HepG2 (cell line): ENCODE results near the gene TMEM97. TPM values are rescaled to one million over a fixed set of nuclear protein-coding genes. Genes with fewer than 3 reads are reported as not detected.
A peak's percentile ranks its signal among the peaks of the same experiment; 100 is the strongest.

Experiments
- GATA4 ChIP-seq: sonication (generic); IDR thresholded peaks from 2 replicates; pipeline ENCODE4 v1.6.1; 2016; ENCODE audit warnings: antibody characterized with exemption, low read depth, borderline replicate concordance
- GFI1 ChIP-seq: sonication (generic); formaldehyde crosslinking; IDR thresholded peaks from 2 replicates; pipeline ENCODE4 v1.5.0; 2020; ENCODE audit warnings: missing genetic modification reagents, mild to moderate bottlenecking, borderline replicate concordance
- MAFG ChIP-seq: sonication (generic); formaldehyde crosslinking; IDR thresholded peaks from 2 replicates; pipeline ENCODE4 v1.5.1; 2020; ENCODE audit warnings: mild to moderate bottlenecking, missing genetic modification reagents
- MATR3 ChIP-seq: sonication (generic); formaldehyde crosslinking; IDR thresholded peaks from 2 replicates; pipeline ENCODE4 v1.4.0; 2020; ENCODE audit warnings: missing genetic modification reagents
- MTF2 ChIP-seq: sonication (generic); formaldehyde crosslinking; IDR thresholded peaks from 2 replicates; pipeline ENCODE4 v1.5.0; 2020; ENCODE audit warnings: missing genetic modification reagents, borderline replicate concordance
- NAIF1 ChIP-seq: sonication (generic); formaldehyde crosslinking; IDR thresholded peaks from 2 replicates; pipeline ENCODE4 v1.5.0; 2020; ENCODE audit warnings: mild to moderate bottlenecking, missing genetic modification reagents, borderline replicate concordance
- NR2F6 ChIP-seq, 2 experiments: IDR thresholded peaks; 2 replicates each; pipeline ENCODE4 v1.6.1; 2016; ENCODE audit warnings: antibody characterized with exemption in 1 of 2, mild to moderate bottlenecking in 1 of 2
- PAF1 ChIP-seq: IDR thresholded peaks from 2 replicates; pipeline ENCODE4 v1.6.1; 2016; ENCODE audit warnings: missing genetic modification reagents, missing compliant biosample characterization
- PTBP1 ChIP-seq: fragments of 200-400 bp; formaldehyde crosslinking; IDR thresholded peaks from 2 replicates; pipeline ENCODE4 v1.6.1; 2018; ENCODE audit warnings: low read length, low read depth; ENCODE audit not compliant: poor library complexity, severe bottlenecking
- ZFP90 ChIP-seq: sonication (generic); formaldehyde crosslinking; IDR thresholded peaks from 2 replicates; pipeline ENCODE4 v1.8.0; 2022; ENCODE audit warnings: missing genetic modification reagents, mild to moderate bottlenecking, inconsistent platforms, borderline replicate concordance
- ZNF33A ChIP-seq: sonication (generic); formaldehyde crosslinking; IDR thresholded peaks from 2 replicates; pipeline ENCODE4 v1.5.1; 2020; ENCODE audit warnings: missing genetic modification reagents, mild to moderate bottlenecking, moderate library complexity, borderline replicate concordance
- ZNF441 ChIP-seq: sonication (generic); formaldehyde crosslinking; IDR thresholded peaks from 2 replicates; pipeline ENCODE4 v1.7.0; 2021; ENCODE audit warnings: missing genetic modification reagents, borderline replicate concordance
- ZNF563 ChIP-seq: sonication (generic); formaldehyde crosslinking; IDR thresholded peaks from 2 replicates; pipeline ENCODE4 v1.8.0; 2022; ENCODE audit warnings: mild to moderate bottlenecking, moderate library complexity, missing genetic modification reagents
- ZNF572 ChIP-seq: sonication (generic); formaldehyde crosslinking; IDR thresholded peaks from 2 replicates; pipeline ENCODE4 v1.5.1; 2020; ENCODE audit warnings: mild to moderate bottlenecking, missing genetic modification reagents
- polyA plus RNA-seq, 8 experiments: library from polyadenylated mRNA; depleted of rRNA in 3 of 8; stranded (reverse) in 7 of 8; unstranded in 1 of 8; fragments of >200 nt; fragmentation: Illumina TruSeq in 4 of 8; extraction: Trizol in 4 of 8; gene quantifications; 2 replicates each; pipeline versions ENCODE4 v1.2.1 to v1.2.3, GENCODE V29; 2011 to 2016; ENCODE audit warnings: low read depth in 4 of 8, missing spikeins in 1 of 8, mixed read lengths in 1 of 8; ENCODE audit not compliant: insufficient read depth in 1 of 8
- total RNA-seq, 5 experiments: library from RNA; depleted of rRNA; stranded (reverse); fragments of >200 nt; fragmentation: Illumina TruSeq; extraction: Trizol; gene quantifications; 2 replicates each; pipeline ENCODE4 v1.2.3, GENCODE V29; 2016; ENCODE audit warnings: low read depth in 1 of 5
- TF ChIP-seq, protein P1 (sequence below): sonication (generic); formaldehyde crosslinking; IDR thresholded peaks from 2 replicates; pipeline ENCODE4 v1.4.0; 2020; ENCODE audit warnings: mild to moderate bottlenecking, missing genetic modification reagents
- TF ChIP-seq, protein P2 (sequence below): sonication (generic); formaldehyde crosslinking; IDR thresholded peaks from 2 replicates; pipeline ENCODE4 v1.5.1; 2020; ENCODE audit warnings: missing genetic modification reagents, mild to moderate bottlenecking, borderline replicate concordance
- TF ChIP-seq, protein P3 (sequence below): IDR thresholded peaks from 2 replicates; pipeline ENCODE4 v1.4.0; 2020; ENCODE audit warnings: mild to moderate bottlenecking, missing genetic modification reagents
- TF ChIP-seq, protein P4 (sequence below): sonication (generic); formaldehyde crosslinking; conservative IDR thresholded peaks from 2 replicates; pipeline ENCODE4 v1.4.0; 2020; ENCODE audit warnings: missing genetic modification reagents
- TF ChIP-seq, protein P5 (sequence below), 2 experiments: sonication (generic) in 1 of 2; formaldehyde crosslinking in 1 of 2; IDR thresholded peaks; 2 replicates each; pipeline versions ENCODE4 v1.5.1 to v1.6.1; 2011 to 2020; ENCODE audit warnings: borderline replicate concordance in 1 of 2, low read depth in 1 of 2, low read length in 1 of 2, mild to moderate bottlenecking in 1 of 2, missing genetic modification reagents in 1 of 2, moderate library complexity in 1 of 2

The TMEM97 gene
- total and polyA plus RNA-seq, 2 of the 13 experiments (the other 11 are each of a cell fraction or from before 2014, with no cell fraction given) = 69.6 to 137 TPM

DNA sequence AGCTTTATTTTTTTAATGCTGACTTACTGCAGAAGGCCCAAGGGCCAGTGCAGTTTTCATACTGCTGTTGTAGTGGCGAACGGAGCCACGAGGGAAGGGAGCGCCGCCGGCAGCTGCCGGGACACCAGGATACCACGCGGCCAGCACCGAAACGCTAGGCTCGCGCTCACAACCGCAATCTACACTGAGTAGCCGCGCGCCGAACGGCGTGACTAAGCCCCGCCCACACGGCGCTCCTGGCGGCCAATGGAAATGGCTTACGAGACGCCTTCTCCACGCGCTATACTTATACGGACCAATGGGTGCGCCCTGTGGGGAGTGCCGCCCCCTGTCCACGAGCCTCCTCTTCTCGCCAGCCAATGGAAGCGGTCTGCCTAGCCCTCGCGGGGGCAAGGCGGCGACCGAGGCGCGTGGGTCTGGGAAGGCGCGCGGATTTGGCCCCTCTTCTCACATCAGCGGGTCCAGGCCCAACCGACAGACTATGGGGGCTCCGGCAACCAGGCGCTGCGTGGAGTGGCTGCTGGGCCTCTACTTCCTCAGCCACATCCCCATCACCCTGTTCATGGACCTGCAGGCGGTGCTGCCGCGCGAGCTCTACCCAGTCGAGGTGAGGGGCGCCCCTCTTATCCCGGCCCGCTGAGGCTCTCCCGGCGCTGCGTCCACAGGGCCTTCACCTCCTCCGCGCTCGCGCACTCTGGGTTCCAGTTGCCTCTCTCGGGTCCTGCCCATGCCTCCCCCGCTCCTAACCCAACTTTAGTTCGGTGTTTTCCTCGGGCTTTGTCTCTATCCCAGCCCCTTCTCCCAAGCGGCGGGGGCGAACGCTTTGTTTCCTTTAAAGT is at the start of gene TMEM97 (continued):
- TF ChIP-seq, protein P1, sequence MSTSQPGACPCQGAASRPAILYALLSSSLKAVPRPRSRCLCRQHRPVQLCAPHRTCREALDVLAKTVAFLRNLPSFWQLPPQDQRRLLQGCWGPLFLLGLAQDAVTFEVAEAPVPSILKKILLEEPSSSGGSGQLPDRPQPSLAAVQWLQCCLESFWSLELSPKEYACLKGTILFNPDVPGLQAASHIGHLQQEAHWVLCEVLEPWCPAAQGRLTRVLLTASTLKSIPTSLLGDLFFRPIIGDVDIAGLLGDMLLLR (CRISPR knock-in tag) = peak; percentile 71; the same call in 1 of the 2 replicates
- TF ChIP-seq, protein P2, sequence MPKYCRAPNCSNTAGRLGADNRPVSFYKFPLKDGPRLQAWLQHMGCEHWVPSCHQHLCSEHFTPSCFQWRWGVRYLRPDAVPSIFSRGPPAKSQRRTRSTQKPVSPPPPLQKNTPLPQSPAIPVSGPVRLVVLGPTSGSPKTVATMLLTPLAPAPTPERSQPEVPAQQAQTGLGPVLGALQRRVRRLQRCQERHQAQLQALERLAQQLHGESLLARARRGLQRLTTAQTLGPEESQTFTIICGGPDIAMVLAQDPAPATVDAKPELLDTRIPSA = no peak
- TF ChIP-seq GATA4 (peak; percentile 75; the same call in 1 of the 2 replicates), ZNF33A (CRISPR knock-in tag) (no peak), MATR3 (CRISPR knock-in tag) (no peak), GFI1 (CRISPR knock-in tag) (no peak; the same call in none of the 2 replicates), ZFP90 (CRISPR knock-in tag) (peak; percentile 86), ZNF572 (no peak), ZNF563 (CRISPR knock-in tag) (peak; percentile 76), PTBP1 (no peak), NR2F6 (IDR thresholded peaks at IDR 0.05) (no peak), NR2F6 (CRISPR knock-in tag; IDR thresholded peaks at IDR 0.05) (no peak), NAIF1 (peak; percentile 52; the same call in 1 of the 2 replicates), PAF1 (no peak), ZNF441 (CRISPR knock-in tag) (peak; percentile 77; the same call in 1 of the 2 replicates), MAFG (CRISPR knock-in tag) (no peak), MTF2 (no peak; the same call in 1 of the 2 replicates)
- TF ChIP-seq, protein P3, sequence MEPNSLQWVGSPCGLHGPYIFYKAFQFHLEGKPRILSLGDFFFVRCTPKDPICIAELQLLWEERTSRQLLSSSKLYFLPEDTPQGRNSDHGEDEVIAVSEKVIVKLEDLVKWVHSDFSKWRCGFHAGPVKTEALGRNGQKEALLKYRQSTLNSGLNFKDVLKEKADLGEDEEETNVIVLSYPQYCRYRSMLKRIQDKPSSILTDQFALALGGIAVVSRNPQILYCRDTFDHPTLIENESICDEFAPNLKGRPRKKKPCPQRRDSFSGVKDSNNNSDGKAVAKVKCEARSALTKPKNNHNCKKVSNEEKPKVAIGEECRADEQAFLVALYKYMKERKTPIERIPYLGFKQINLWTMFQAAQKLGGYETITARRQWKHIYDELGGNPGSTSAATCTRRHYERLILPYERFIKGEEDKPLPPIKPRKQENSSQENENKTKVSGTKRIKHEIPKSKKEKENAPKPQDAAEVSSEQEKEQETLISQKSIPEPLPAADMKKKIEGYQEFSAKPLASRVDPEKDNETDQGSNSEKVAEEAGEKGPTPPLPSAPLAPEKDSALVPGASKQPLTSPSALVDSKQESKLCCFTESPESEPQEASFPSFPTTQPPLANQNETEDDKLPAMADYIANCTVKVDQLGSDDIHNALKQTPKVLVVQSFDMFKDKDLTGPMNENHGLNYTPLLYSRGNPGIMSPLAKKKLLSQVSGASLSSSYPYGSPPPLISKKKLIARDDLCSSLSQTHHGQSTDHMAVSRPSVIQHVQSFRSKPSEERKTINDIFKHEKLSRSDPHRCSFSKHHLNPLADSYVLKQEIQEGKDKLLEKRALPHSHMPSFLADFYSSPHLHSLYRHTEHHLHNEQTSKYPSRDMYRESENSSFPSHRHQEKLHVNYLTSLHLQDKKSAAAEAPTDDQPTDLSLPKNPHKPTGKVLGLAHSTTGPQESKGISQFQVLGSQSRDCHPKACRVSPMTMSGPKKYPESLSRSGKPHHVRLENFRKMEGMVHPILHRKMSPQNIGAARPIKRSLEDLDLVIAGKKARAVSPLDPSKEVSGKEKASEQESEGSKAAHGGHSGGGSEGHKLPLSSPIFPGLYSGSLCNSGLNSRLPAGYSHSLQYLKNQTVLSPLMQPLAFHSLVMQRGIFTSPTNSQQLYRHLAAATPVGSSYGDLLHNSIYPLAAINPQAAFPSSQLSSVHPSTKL (CRISPR knock-in tag) = no peak; the same call in 1 of the 2 replicates
- TF ChIP-seq, protein P4, sequence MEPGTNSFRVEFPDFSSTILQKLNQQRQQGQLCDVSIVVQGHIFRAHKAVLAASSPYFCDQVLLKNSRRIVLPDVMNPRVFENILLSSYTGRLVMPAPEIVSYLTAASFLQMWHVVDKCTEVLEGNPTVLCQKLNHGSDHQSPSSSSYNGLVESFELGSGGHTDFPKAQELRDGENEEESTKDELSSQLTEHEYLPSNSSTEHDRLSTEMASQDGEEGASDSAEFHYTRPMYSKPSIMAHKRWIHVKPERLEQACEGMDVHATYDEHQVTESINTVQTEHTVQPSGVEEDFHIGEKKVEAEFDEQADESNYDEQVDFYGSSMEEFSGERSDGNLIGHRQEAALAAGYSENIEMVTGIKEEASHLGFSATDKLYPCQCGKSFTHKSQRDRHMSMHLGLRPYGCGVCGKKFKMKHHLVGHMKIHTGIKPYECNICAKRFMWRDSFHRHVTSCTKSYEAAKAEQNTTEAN (CRISPR knock-in tag) = peak; percentile 73; the same call in 1 of the 2 replicates
- TF ChIP-seq, protein P5, sequence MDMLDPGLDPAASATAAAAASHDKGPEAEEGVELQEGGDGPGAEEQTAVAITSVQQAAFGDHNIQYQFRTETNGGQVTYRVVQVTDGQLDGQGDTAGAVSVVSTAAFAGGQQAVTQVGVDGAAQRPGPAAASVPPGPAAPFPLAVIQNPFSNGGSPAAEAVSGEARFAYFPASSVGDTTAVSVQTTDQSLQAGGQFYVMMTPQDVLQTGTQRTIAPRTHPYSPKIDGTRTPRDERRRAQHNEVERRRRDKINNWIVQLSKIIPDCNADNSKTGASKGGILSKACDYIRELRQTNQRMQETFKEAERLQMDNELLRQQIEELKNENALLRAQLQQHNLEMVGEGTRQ (IDR thresholded peaks at IDR 0.05; ENCODE audit: low read depth, low read length) = no peak
- TF ChIP-seq, protein P5 (CRISPR knock-in tag; IDR thresholded peaks at IDR 0.05; ENCODE audit: borderline replicate concordance) = 0 out of 2 replicates have a peak, but pooled peaks have one; percentile 44
